Neural cell (in vitro differentiated cells): Measurements from ENCODE around the gene ROS1. TPM values are rescaled to one million over a fixed set of nuclear protein-coding genes. Genes with fewer than 3 reads are reported as not detected.

Experiments
- H2AFZ ChIP-seq: fragments of 200-600, 300-800 bp; sonication (generic), shearing (Covaris generic); 2 replicates; pipeline ENCODE4 v1.6.0; 2014; ENCODE audit warnings: low read depth, mild to moderate bottlenecking, antibody characterized with exemption, low read length, moderate library complexity
- H3F3A ChIP-seq: fragments of 200-600 bp; shearing (Covaris generic); 2 replicates; pipeline ENCODE4 v1.6.1; 2016; ENCODE audit warnings: mild to moderate bottlenecking, moderate library complexity, mixed read lengths, antibody characterized with exemption, low read length; ENCODE audit not compliant: insufficient read depth, poor library complexity, severe bottlenecking
- H3K27ac ChIP-seq: fragments of 200-600, 300-800 bp; sonication (generic), shearing (Covaris generic); 2 replicates; pipeline ENCODE4 v1.5.1; 2014; ENCODE audit warnings: mild to moderate bottlenecking, low read length, moderate library complexity
- H3K27me3 ChIP-seq: fragments of 300-800, 200-600 bp; sonication (generic), shearing (Covaris generic); 2 replicates; pipeline ENCODE4 v1.6.0; 2014; ENCODE audit warnings: mild to moderate bottlenecking, low read depth, low read length, moderate library complexity; ENCODE audit not compliant: insufficient read depth
- H3K36me3 ChIP-seq: fragments of 300-800, 200-600 bp; sonication (generic), shearing (Covaris generic); 2 replicates; pipeline ENCODE4 v1.5.1; 2014; ENCODE audit warnings: mild to moderate bottlenecking, antibody characterized with exemption, low read length, moderate library complexity; ENCODE audit not compliant: insufficient read depth
- H3K4me2 ChIP-seq: fragments of 300-800, 200-600 bp; sonication (generic), shearing (Covaris generic); 2 replicates; pipeline ENCODE4 v1.6.0; 2014; ENCODE audit warnings: mild to moderate bottlenecking, low read length
- H3K4me3 ChIP-seq: fragments of 300-800, 200-600 bp; sonication (generic), shearing (Covaris generic); 2 replicates; pipeline ENCODE4 v1.5.1; 2014; ENCODE audit warnings: mild to moderate bottlenecking, low read length, moderate library complexity
- H3K79me2 ChIP-seq: fragments of 200-600 bp; shearing (Covaris generic); replicated peaks from 2 replicates; pipeline ENCODE4 v1.6.0; 2014; ENCODE audit warnings: mild to moderate bottlenecking, low read length, moderate library complexity; ENCODE audit not compliant: insufficient read depth
- H3K9ac ChIP-seq: fragments of 300-800, 200-600 bp; sonication (generic), shearing (Covaris generic); 2 replicates; pipeline ENCODE4 v1.6.1; 2016; ENCODE audit warnings: mild to moderate bottlenecking, low read length, mixed read lengths
- H3K9me2 ChIP-seq: fragments of 200-600 bp; shearing (Covaris generic); 2 replicates; pipeline ENCODE4 v1.6.1; 2016; ENCODE audit warnings: mild to moderate bottlenecking, low read length, mixed read lengths; ENCODE audit not compliant: insufficient read depth
- H3K9me3 ChIP-seq: fragments of 200-600, 300-800 bp; sonication (generic), shearing (Covaris generic); 2 replicates; pipeline ENCODE4 v1.6.1; 2016; ENCODE audit warnings: mild to moderate bottlenecking, mixed run types, low read length, moderate library complexity, mixed read lengths
- H4K20me1 ChIP-seq: fragments of 200-600 bp; shearing (Covaris generic); 2 replicates; pipeline ENCODE4 v1.6.1; 2016; ENCODE audit warnings: mild to moderate bottlenecking, mixed run types; ENCODE audit not compliant: insufficient read depth
- CTCF ChIP-seq: fragments of 450-650 bp; IDR thresholded peaks from 2 replicates; pipeline ENCODE4 v1.5.1; 2014; ENCODE audit warnings: antibody characterized with exemption, mild to moderate bottlenecking, moderate library complexity; ENCODE audit not compliant: poor library complexity, severe bottlenecking
- EP300 ChIP-seq: fragments of 450-650 bp; conservative IDR thresholded peaks from 2 replicates; pipeline ENCODE4 v1.6.1; 2014; ENCODE audit warnings: antibody characterized with exemption, mild to moderate bottlenecking, moderate library complexity; ENCODE audit not compliant: poor library complexity, severe bottlenecking
- EZH2 ChIP-seq: fragments of 200-600, 300-800 bp; shearing (Covaris generic), sonication (generic); IDR thresholded peaks from 2 replicates; pipeline ENCODE4 v1.6.1; 2014; ENCODE audit warnings: antibody characterized with exemption, low read length, borderline replicate concordance, mild to moderate bottlenecking; ENCODE audit not compliant: insufficient read depth, poor library complexity, severe bottlenecking
- MXI1 ChIP-seq: fragments of 450-650 bp; conservative IDR thresholded peaks from 2 replicates; pipeline ENCODE4 v1.6.1; 2014; ENCODE audit warnings: antibody characterized with exemption, mild to moderate bottlenecking; ENCODE audit not compliant: poor library complexity, severe bottlenecking
- POLR2AphosphoS5 ChIP-seq: IDR thresholded peaks from 2 replicates; pipeline ENCODE4 v1.6.1; 2012
- RAD21 ChIP-seq: fragments of 450-650 bp; conservative IDR thresholded peaks from 2 replicates; pipeline ENCODE4 v1.6.1; 2014; ENCODE audit warnings: antibody characterized with exemption, mild to moderate bottlenecking, moderate library complexity
- REST ChIP-seq: IDR thresholded peaks from 2 replicates; pipeline ENCODE4 v1.6.1; 2012; ENCODE audit warnings: borderline replicate concordance
- SMC3 ChIP-seq: fragments of 450-650 bp; conservative IDR thresholded peaks from 2 replicates; pipeline ENCODE4 v1.6.1; 2014; ENCODE audit warnings: antibody characterized with exemption, mild to moderate bottlenecking, moderate library complexity; ENCODE audit not compliant: poor library complexity
- TAF1 ChIP-seq: IDR thresholded peaks from 2 replicates; pipeline ENCODE4 v1.6.1; 2012; ENCODE audit warnings: low read depth
- polyA plus RNA-seq: library from polyadenylated mRNA; depleted of rRNA; stranded (reverse); fragments of >200 nt; gene quantifications from 2 replicates; pipeline ENCODE4 v1.2.3, GENCODE V29; 2014

ROS1 gene
- polyA plus RNA-seq, 1 donor from 2014 or later, result not detected

GRCh38 chr6:117448732-117449485 is 23.2 kb upstream of the ROS1 start:
- Histone ChIP-seq H3K79me2 (no peaks in the 10 kb centered on the region), H3K27ac (no peak overlapping the region)

GRCh38 chr6:117448011-117448410 is 22.3 kb upstream of the ROS1 start:
- H3K4me2 ChIP-seq, result no peak overlapping the region
- no peaks in the 10 kb centered on the region for H3K9me3 ChIP-seq
- no peak overlapping the region for H2AFZ ChIP-seq
- H3K27ac ChIP-seq, result no peak overlapping the region
- H4K20me1 ChIP-seq, result no peaks in the 10 kb centered on the region
- no peaks in the 10 kb centered on the region for H3F3A ChIP-seq
- no peak overlapping the region for H3K4me3 ChIP-seq
- no peaks in the 10 kb centered on the region for H3K79me2 ChIP-seq
- no peaks in the 10 kb centered on the region for H3K27me3 ChIP-seq
- no peaks in the 10 kb centered on the region for H3K9me2 ChIP-seq
- H3K9ac ChIP-seq, result no peak overlapping the region
- no peaks in the 10 kb centered on the region for H3K36me3 ChIP-seq
- TF ChIP-seq POLR2AphosphoS5 (no peak), TAF1 (no peak), RAD21 (no peak), CTCF (no peak), MXI1 (no peak), REST (no peak)

More at GRCh38 chr6:117448732-117449485, 23.2 kb upstream of the ROS1 start:
- Histone ChIP-seq H3K9me2 (no peaks in the 10 kb centered on the region), H3K36me3 (no peaks in the 10 kb centered on the region), H3K9me3 (no peaks in the 10 kb centered on the region), H4K20me1 (no peaks in the 10 kb centered on the region), H3K9ac (no peak overlapping the region), H3K27me3 (no peaks in the 10 kb centered on the region), H3F3A (no peaks in the 10 kb centered on the region), H3K4me3 (no peak overlapping the region), H2AFZ (no peak overlapping the region), H3K4me2 (no peak overlapping the region)
- TF ChIP-seq SMC3 (no peak), POLR2AphosphoS5 (no peak), CTCF (no peak), MXI1 (no peak), EZH2 (no peak), RAD21 (no peak), REST (no peak), EP300 (no peak), TAF1 (no peak)
